ENCODE measurements around the gene ALK. TPM values are rescaled to one million over a fixed set of nuclear protein-coding genes. Genes with fewer than 3 reads are reported as not detected.

ALK gene
- total RNA-seq, 4 donors from 2014 or later, result 0.08 to 0.40 (median 0.28) TPM

DNA sequence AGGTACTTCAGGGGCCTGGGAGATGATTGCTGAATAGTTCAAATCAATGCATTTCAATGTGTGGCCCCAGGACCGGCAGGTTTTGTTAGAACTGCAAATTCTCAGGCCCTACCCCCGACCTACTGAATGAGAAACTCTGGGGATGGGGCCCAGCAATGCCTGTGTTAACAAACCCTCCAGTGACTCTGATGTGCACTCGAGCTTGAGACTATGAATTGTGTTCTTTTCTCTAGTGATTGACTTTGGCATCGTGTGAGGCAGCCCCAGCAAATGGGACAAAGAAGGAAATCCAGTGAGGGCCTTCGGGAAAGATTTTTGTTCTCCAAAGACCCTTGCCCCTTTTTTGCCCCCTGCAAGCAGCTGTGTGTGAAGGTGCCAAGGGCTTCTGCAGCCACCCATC is 22.4 kb downstream of the ALK start:
- TF ChIP-seq POLR2A (IDR thresholded peaks at IDR 0.05), result no peak
- TF ChIP-seq, protein P1, sequence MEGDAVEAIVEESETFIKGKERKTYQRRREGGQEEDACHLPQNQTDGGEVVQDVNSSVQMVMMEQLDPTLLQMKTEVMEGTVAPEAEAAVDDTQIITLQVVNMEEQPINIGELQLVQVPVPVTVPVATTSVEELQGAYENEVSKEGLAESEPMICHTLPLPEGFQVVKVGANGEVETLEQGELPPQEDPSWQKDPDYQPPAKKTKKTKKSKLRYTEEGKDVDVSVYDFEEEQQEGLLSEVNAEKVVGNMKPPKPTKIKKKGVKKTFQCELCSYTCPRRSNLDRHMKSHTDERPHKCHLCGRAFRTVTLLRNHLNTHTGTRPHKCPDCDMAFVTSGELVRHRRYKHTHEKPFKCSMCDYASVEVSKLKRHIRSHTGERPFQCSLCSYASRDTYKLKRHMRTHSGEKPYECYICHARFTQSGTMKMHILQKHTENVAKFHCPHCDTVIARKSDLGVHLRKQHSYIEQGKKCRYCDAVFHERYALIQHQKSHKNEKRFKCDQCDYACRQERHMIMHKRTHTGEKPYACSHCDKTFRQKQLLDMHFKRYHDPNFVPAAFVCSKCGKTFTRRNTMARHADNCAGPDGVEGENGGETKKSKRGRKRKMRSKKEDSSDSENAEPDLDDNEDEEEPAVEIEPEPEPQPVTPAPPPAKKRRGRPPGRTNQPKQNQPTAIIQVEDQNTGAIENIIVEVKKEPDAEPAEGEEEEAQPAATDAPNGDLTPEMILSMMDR (IDR thresholded peaks at IDR 0.05), result no peak
- 8 to 17% methylated on average over 5 of the region's 5 CpGs for WGBS, 2 donors
- no peaks in the 10 kb centered on the region for H3K9me3 ChIP-seq
- DNase-seq, result peak; percentile 26 to 34
- H3K36me3 ChIP-seq, result no peaks in the 10 kb centered on the region
- H3K4me1 ChIP-seq, result peaks cover 3 to 10% of the 10 kb centered on the region in 2 donors
- no peak overlapping the region for H3K27ac ChIP-seq
- H3K27me3 ChIP-seq, result no peaks in the 10 kb centered on the region
- no peak overlapping the region for H3K4me3 ChIP-seq (replicated peaks in 1 of 3)
- intact Hi-C loops (cut with DNase I), result no loop called here

DNA sequence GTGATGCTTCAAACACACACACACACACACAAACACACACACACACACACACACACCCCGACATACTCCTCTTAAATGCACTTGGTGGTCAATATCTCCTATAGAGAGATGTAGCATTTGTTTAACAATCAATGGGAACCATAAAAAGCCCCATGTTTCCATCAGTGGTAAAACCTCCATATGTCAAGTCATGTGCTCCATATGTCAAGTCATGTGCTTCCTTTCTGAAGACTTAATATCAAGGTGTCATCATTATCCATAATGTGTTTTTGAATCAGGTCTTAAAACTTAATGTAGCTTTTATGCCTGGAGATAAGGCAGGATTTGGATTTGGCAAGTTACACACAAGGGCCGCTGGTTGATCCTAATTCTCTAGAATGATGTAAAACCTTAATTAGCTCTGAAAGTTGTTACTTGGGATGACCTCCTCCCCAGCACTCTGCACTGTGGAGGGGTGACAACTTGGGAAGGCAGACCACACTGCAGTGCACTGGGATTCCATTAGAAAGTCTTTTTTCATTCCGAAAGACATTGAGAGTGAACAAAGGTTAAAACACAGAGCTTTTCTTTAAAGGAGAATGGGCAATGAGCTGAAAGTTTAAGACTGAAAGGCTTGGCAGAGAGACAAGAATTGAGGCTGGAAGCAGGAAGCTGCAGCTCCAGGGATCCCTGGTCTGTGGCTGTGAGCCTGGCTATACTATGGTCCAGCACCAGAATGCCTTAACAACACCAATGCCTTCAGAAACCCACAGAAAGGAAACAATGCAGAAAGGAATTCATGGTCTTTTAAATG is 26.4 kb downstream of the ALK start:
- Histone ChIP-seq H3K4me1 (peaks cover 3 to 10% of the 10 kb centered on the region in 2 donors), H3K36me3 (no peaks in the 10 kb centered on the region), H3K9me3 (no peaks in the 10 kb centered on the region), H3K27ac (no peak overlapping the region), H3K27me3 (no peaks in the 10 kb centered on the region), H3K4me3 (replicated peaks in 1 of 3) (no peak overlapping the region)
- WGBS, 2 donors, result 71 to 73% methylated on average over 3 of the region's 3 CpGs
- no peak for DNase-seq
- TF ChIP-seq, protein P1 (IDR thresholded peaks at IDR 0.05), result no peak
- TF ChIP-seq POLR2A (IDR thresholded peaks at IDR 0.05), result no peak
- intact Hi-C loops (cut with DNase I), result no loop called here

DNA sequence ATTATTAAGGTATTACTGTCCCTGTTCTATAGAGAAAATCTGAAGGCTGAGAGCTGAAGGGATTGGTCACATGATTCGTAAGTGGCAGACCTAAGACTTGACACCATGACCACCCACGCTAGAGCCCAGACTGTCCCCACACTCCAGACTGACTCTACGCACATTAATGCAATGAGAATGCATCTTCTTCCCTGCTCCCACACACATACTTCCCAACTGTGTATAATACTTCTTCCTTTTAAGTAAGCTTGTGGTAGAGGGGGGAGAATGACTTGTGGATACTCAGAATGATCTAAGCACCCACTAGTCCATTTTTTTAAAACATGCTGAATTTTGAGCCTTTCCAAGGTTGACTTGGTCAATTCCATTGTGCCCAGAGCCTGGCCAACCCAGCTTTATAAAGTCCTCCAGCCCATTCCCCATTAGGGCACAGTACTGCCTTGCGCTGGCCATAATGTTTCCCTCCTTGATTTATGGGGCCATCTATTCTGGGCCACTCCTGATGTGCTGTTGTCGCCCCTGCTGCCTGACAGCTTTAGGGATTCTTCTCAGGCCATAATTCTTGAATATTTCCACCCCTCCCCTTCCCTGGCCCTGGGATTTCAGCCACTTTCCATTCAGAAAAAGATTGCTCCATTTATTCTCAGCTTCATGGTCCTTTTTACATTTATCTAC is 28.7 kb downstream of the ALK start:
- Histone ChIP-seq H3K27me3 (no peaks in the 10 kb centered on the region), H3K36me3 (no peaks in the 10 kb centered on the region), H3K27ac (no peak overlapping the region), H3K4me1 (no peaks in the 10 kb centered on the region), H3K4me3 (replicated peaks in 1 of 3) (no peak overlapping the region), H3K9me3 (no peaks in the 10 kb centered on the region)
- no peak for DNase-seq
- WGBS, 2 donors, result 74 to 78% methylated on average over 5 of the region's 5 CpGs
- intact Hi-C loops (cut with DNase I), result no loop called here
- TF ChIP-seq, protein P1 (IDR thresholded peaks at IDR 0.05), result no peak
- TF ChIP-seq POLR2A (IDR thresholded peaks at IDR 0.05), result no peak

DNA sequence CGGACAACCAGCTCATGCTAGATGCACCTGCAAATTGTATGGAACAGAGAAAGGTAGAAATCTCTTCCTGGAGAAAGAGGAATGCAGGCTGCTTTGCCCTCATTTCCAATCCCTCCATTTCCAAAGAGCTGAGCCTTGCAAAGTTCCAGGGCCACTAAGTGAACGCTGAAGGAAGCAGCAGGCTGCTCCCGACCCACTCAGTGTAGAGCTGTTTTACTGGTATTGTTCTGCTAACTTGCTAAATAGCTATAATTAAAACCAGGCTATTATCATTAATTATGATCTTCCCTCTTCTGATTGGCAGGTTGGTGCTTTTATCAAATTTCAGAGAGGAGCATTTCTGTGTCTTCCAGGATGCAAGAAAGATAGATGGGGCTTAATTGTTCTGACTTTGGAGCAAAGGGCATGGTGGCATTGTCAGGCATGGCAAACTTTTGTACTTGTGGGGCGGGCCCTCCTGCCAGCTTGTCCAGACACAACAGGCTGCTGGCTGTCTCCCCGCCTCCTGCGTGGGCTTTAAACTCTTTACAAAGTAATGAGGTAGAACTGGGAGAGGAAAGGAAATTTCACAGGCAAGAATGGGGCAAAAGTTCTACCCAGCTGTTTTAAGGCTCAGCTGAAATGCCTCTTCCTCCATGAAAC is 40.2 kb downstream of the ALK start:
- peak; percentile 5 to 17 for DNase-seq
- Histone ChIP-seq H3K4me1 (peaks cover 0 to 9% of the 10 kb centered on the region in 2 donors), H3K27ac (no peak overlapping the region), H3K9me3 (no peaks in the 10 kb centered on the region), H3K4me3 (replicated peaks in 1 of 3) (no peak overlapping the region), H3K36me3 (no peaks in the 10 kb centered on the region), H3K27me3 (no peaks in the 10 kb centered on the region)
- TF ChIP-seq, protein P1 (IDR thresholded peaks at IDR 0.05), result no peak
- TF ChIP-seq POLR2A (IDR thresholded peaks at IDR 0.05), result no peak
- WGBS, 2 donors, result 82 to 83% methylated on average over 6 of the region's 6 CpGs
- intact Hi-C loops (cut with DNase I), result no loop called here

Data from thyroid gland (tissue), 4 donors.